GM12878 (cell line): Measurements from ENCODE around the gene AIDA. TPM values are rescaled to one million over a fixed set of nuclear protein-coding genes. Genes with fewer than 3 reads are reported as not detected.

ENCODE experiments used
- ATAC-seq: fragments of 200-7000 bp; cut with Tn5 transposase; 3 replicates; pipeline ENCODE4 v1.9.1; 2020; ENCODE audit warnings: mild to moderate bottlenecking, moderate library complexity
- BruUV-seq: library from RNA; stranded (reverse); fragments of 400-500 nt; replicated peaks from 2 replicates; lab custom pipeline; 2021; lab: Mats Ljungman, UMichigan
- CTCF ChIA-PET: fragments of 300-600 bp; sonication (Branson Sonifier 250); formaldehyde crosslinking; extraction: SDS; loops from one replicate; lab custom pipeline; 2021; ENCODE audit warnings: inconsistent platforms; lab: Yijun Ruan, JAX
- POLR2A ChIA-PET: fragments of 350-600 bp; formaldehyde crosslinking; extraction: SDS; loops from one replicate; lab custom pipeline; 2021; ENCODE audit warnings: inconsistent platforms; lab: Charles Lee
- RAD21 ChIA-PET: fragments of 300-600 bp; sonication (Branson Sonifier 250); formaldehyde crosslinking; loops from one replicate; lab custom pipeline; 2023; ENCODE audit warnings: antibody characterized with exemption; ENCODE audit not compliant: unreplicated experiment; lab: Charles Lee
- SMC1A ChIA-PET: fragments of 300-600 bp; sonication (Branson Sonifier 250); formaldehyde crosslinking; loops from one replicate; lab custom pipeline; 2023; ENCODE audit not compliant: unreplicated experiment, uncharacterized antibody; lab: Charles Lee
- DNase-seq: peaks from one replicate; pipeline ENCODE4 v3.0.0-alpha.2; 2011; ENCODE audit warnings: low read depth, low spot score
- FAIRE-seq: peaks from 3 replicates; lab custom pipeline; 2011; peaks lifted over from hg19 to GRCh38; lab: Jason Lieb, UNC
- H2AFZ ChIP-seq: 2 replicates; pipeline ENCODE4 v1.6.0; 2011; ENCODE audit warnings: low read depth, low read length, control low read depth; ENCODE audit not compliant: control insufficient read depth
- H3K27ac ChIP-seq: 2 replicates; pipeline ENCODE4 v1.5.1; 2011; ENCODE audit warnings: control low read depth; ENCODE audit not compliant: control insufficient read depth, insufficient read depth
- H3K27me3 ChIP-seq, 2 experiments: replicated peaks in 1 of 2; 2 replicates each; pipeline versions ENCODE4 v1.6.0 to v1.6.1; 2011; ENCODE audit warnings: low read length in 1 of 2; ENCODE audit not compliant: control insufficient read depth in 2 of 2, insufficient read depth in 2 of 2
- H3K36me3 ChIP-seq, 2 experiments: 2 replicates each; pipeline ENCODE4 v1.5.1; 2011; ENCODE audit warnings: low read length in 1 of 2; ENCODE audit not compliant: control insufficient read depth in 2 of 2, insufficient read depth in 2 of 2
- H3K4me1 ChIP-seq: 2 replicates; pipeline ENCODE4 v1.6.1; 2011; ENCODE audit warnings: mild to moderate bottlenecking, low read length, moderate library complexity, mixed read lengths; ENCODE audit not compliant: control insufficient read depth, insufficient read depth
- H3K4me2 ChIP-seq: 2 replicates; pipeline ENCODE4 v1.6.0; 2011; ENCODE audit warnings: control low read depth; ENCODE audit not compliant: control insufficient read depth, insufficient read depth
- H3K4me3 ChIP-seq: fragments of 200-600 bp; sonication (generic); 2 replicates; pipeline ENCODE4 v1.5.1; 2016
- H3K79me2 ChIP-seq: 2 replicates; pipeline ENCODE4 v1.6.0; 2011; ENCODE audit warnings: low read length; ENCODE audit not compliant: control insufficient read depth, insufficient read depth
- H3K9ac ChIP-seq: 2 replicates; pipeline ENCODE4 v1.8.0; 2011; ENCODE audit warnings: low read length, control low read depth, mixed read lengths; ENCODE audit not compliant: control insufficient read depth, insufficient read depth
- H3K9me3 ChIP-seq: replicated peaks from 3 replicates; pipeline ENCODE4 v1.5.1; 2011; ENCODE audit warnings: mild to moderate bottlenecking, low read length; ENCODE audit not compliant: control insufficient read depth, insufficient read depth
- H4K20me1 ChIP-seq: 2 replicates; pipeline ENCODE4 v1.6.0; 2011; ENCODE audit not compliant: control insufficient read depth, insufficient read depth
- BCLAF1 ChIP-seq: fragments of 450-650 bp; IDR thresholded peaks from 2 replicates; pipeline ENCODE4 v1.6.1; 2017; ENCODE audit warnings: antibody characterized with exemption, mild to moderate bottlenecking, moderate library complexity
- CREB1 ChIP-seq: IDR thresholded peaks from 2 replicates; pipeline ENCODE4 v1.6.1; 2012; ENCODE audit warnings: low read depth, mild to moderate bottlenecking, inconsistent platforms
- GATAD2B ChIP-seq: fragments of 450-650 bp; conservative IDR thresholded peaks from 2 replicates; pipeline ENCODE4 v1.6.1; 2017; ENCODE audit warnings: low read depth, mild to moderate bottlenecking, moderate library complexity
- KLF5 ChIP-seq: fragments of 450-650 bp; IDR thresholded peaks from 2 replicates; pipeline ENCODE4 v1.6.1; 2014; ENCODE audit warnings: mild to moderate bottlenecking; ENCODE audit not compliant: partially characterized antibody
- NRF1 ChIP-seq: conservative IDR thresholded peaks from 2 replicates; pipeline ENCODE4 v1.6.1; 2011; ENCODE audit warnings: mild to moderate bottlenecking, low read depth, low read length, improper control_type of control experiment
- RUNX3 ChIP-seq: IDR thresholded peaks from 2 replicates; pipeline ENCODE4 v1.6.1; 2012; ENCODE audit warnings: low read length, inconsistent platforms
- TARDBP ChIP-seq: IDR thresholded peaks from 2 replicates; pipeline ENCODE4 v1.6.1; 2016; ENCODE audit warnings: borderline replicate concordance
- USF2 ChIP-seq: IDR thresholded peaks from 2 replicates; pipeline ENCODE4 v1.6.1; 2011; ENCODE audit warnings: low read depth, low read length, improper control_type of control experiment, borderline replicate concordance
- WGBS: methylation state at CpG from one replicate; pipeline ENCODE4 v1.1.6; 2016; ENCODE audit warnings: low lambda C conversion rate; ENCODE audit not compliant: insufficient replicate concordance, insufficient coverage; ENCODE audit errors: missing lambda C conversion rate; 5-methylcytosine and 5-hydroxymethylcytosine counted together
- in situ Hi-C: fragments of 300-500 bp; cut with MboI; formaldehyde crosslinking; loops from 9 replicates; pipeline ENCODE4 v1.14.3; 2018; ENCODE audit warnings: mixed read lengths
- intact Hi-C: fragments of 100-400 bp; cut with micrococcal nuclease; formaldehyde crosslinking; loops from one replicate; pipeline ENCODE4 v1.14.2; 2022; ENCODE audit not compliant: unreplicated experiment
- polyA plus RNA-seq, 11 experiments: library from polyadenylated mRNA; depleted of rRNA in 4 of 11; unstranded in 6 of 11; stranded (reverse) in 5 of 11; fragments of >200 nt; fragmentation: Nextera tagmentation in 4 of 11; fragmentation: Illumina TruSeq in 1 of 11; extraction: Ambion mirVana in 4 of 11; extraction: Trizol in 1 of 11; gene quantifications; 1 replicate in 1 of 11; 2 replicates in 10 of 11; pipeline versions ENCODE4 v1.2.1 to v1.2.3, GENCODE V29; 2011 to 2016; ENCODE audit warnings: inconsistent platforms in 2 of 11, missing spikeins in 2 of 11, low read depth in 1 of 11
- total RNA-seq, 4 experiments: library from RNA; depleted of rRNA in 3 of 4; stranded (reverse); fragments of >200 nt in 3 of 4; fragmentation: Illumina TruSeq in 1 of 4; extraction: Trizol in 1 of 4; gene quantifications; 2 replicates each; pipeline versions ENCODE4 v1.2.1 to v1.2.3, GENCODE V29; 2013 to 2021

AIDA gene
- total and polyA plus RNA-seq, 10 of the 15 experiments (the other 5 are each of a cell fraction or from before 2014, with no cell fraction given): 8.9 to 43.1 (median 19.2) TPM

GRCh38 chr1:222736972-222737371, 24.7 kb upstream of the AIDA start, which contains the start of gene FAM177B (continued):
- TF ChIP-seq BCLAF1: no peak
- no peak for TF ChIP-seq TARDBP
- no peak for TF ChIP-seq NRF1
- no peak for TF ChIP-seq CREB1
- no peak for TF ChIP-seq RUNX3

- POLR2A ChIA-PET: no interaction called here
Measured at GRCh38 chr1:222736470-222736869, 24.2 kb upstream of the AIDA start.

More at GRCh38 chr1:222736470-222736869, 24.2 kb upstream of the AIDA start:
- Histone ChIP-seq H3K79me2 (no peaks in the 10 kb centered on the region), H2AFZ (no peak overlapping the region), H3K27me3 (no peaks in the 10 kb centered on the region), H3K4me1 (peaks cover 10% of the 10 kb centered on the region), H4K20me1 (no peaks in the 10 kb centered on the region), H3K9me3 (no peaks in the 10 kb centered on the region), H3K9ac (no peak overlapping the region), H3K27ac (no peak overlapping the region), H3K4me3 (no peak overlapping the region), H3K4me2 (no peak overlapping the region), H3K36me3 (peaks cover 0 to 3% of the 10 kb centered on the region in 2 experiments; a peak in 1 of 4 replicates)
- in situ Hi-C loops (loop anchor here (10.0 kb wide), 1 partner anchor 348 kb away; no protein-coding TSS in a partner anchor), intact Hi-C loops (no loop called here)
- ATAC-seq: no peak
- no peak for FAIRE-seq
- RAD21 ChIA-PET: interaction anchor here (0.5 to 1.6 kb wide), 3 partner anchors 14 to 271 kb away, joined by 3 to 5 read pairs (median 4); partner anchors contain the start of genes AIDA and BROX
- over 99% methylated on average over 5 of the region's 5 CpGs for WGBS
- BruUV-seq: no TSS peak
- no peak for DNase-seq
- CTCF ChIA-PET: interaction anchor here (0.7 to 2.9 kb wide), 12 partner anchors 8 to 397 kb away, joined by 3 to 13 read pairs (median 3); no protein-coding TSS in a partner anchor
- SMC1A ChIA-PET: interaction anchor here (0.9 to 2.2 kb wide), 10 partner anchors 13 to 387 kb away, joined by 3 to 11 read pairs (median 3); partner anchors contain the start of genes AIDA and BROX
- TF ChIP-seq KLF5: no peak
- no peak for TF ChIP-seq GATAD2B
- TF ChIP-seq USF2: no peak
